Stimulated activated CD8-positive, alpha-beta memory T cell treated with anti-CD3 and anti-CD28 coated beads, Interleukin-12 subunit alpha, Interleukin-12 subunit beta, amount 100 ng/mL, for 4 hours (primary cell): Measurements from ENCODE around the gene FGD5.
"Not testable (repeated sequence)": the region's sequence is repeated elsewhere in the genome, so short reads cannot be mapped to it uniquely, and the experiment has no call there.

ENCODE experiments used
- DNase-seq: peaks from one replicate; pipeline ENCODE4 v3.0.0-alpha.2; 2020; ENCODE audit warnings: low read depth

The FGD5 gene

DNA sequence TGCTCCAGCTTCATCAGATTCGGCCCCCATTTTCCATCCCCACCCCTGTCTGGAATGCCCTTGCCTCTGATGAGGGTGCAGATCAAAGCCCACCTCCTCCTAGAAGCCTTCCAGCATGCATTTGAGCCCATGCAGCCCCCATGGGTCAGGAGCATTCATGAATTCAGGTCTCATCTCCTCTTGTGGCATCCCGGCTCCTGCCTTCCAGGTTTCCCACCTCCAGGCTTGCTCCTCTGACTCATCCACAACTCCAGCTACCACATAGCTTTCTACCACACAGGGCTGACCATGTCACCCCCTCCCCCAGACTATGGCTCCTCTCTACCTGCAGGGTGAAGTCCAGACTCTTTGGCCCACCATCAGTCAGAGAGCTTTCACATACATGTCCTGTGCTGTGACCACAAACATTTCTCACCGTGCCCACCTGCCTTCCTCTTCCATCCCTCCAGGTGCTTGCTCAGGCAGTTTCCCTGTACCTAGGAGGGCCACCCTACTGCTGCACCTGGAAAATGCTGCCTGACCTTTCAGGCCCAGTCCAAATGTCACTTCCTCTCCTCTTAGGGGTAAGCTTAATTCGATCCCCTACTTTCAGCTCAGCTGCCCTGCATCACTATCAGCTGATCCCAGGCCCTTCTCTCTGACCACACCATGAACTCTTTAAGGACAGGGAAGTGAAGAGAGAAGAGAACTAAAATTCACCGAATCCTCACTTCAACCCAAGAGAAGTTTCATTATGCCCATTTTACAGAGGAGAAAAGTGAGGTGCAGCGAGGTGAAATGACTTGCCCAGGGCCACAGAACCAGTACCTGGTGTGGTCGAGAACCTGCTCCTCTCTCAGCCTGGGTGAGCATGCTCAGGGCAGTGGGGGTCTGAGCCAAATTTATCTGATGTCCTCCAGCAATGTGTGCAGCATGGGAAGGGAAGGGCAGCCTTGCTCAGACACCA lies 13.7 kb upstream of the FGD5 start:
- no peak for DNase-seq

DNA sequence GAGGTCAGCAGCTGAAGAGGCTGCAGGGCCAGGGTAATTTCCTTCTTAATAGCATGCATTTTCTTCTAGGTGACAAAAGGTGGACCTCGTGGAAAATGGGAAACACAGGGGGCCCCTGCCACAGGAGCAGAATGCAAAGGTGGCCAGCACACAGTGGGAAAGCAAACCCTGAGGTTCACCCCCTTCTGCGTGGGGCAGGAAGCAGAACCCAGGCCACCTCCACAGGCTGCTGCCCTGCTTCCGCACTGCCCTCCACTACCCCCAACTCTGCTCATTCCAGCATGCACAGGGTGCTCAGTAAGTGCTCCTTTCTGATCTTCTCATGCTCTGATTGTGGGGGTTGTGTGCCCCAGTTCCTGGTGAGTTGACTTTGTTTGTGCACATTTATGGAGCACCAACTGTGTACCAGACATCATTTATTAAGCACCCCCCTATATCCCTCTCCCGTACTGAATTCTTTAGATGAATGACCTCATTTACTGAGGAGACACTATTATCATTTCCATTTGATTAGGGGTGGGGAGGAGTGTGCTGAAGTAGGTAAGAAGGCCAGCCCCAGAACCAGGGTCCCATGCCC lies 12.7 kb upstream of the FGD5 start:
- no peak for DNase-seq

DNA sequence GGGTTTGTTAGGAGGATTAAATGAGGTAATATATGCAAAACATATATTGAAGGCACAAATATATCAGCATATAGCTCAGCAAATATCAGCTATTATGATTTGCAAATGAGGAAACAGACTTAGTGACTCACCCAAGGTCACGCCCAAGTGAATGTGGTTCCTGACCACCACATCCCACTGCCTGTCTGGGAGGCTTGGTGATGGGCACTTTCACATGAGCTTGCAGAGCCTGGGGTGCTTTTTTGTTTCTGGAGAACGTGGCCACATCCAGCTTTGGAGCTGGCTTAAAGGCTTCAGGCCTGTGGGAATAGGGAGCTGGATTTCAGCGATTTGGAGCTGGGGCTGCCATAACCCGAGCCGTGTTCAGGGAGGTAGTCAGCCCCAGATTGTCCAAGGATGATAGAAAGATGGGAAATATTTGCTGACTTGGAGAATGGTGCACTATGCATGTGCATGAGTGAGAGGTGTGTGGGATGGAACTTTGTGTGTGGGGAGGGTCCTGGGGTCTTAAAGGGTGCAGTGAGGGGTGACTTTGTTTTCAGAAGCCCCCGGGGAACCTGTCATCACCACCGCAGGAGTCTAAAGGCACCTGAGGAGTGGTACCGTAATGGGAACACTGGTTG lies 12.0 kb upstream of the FGD5 start:
- DNase-seq = no peak

DNA sequence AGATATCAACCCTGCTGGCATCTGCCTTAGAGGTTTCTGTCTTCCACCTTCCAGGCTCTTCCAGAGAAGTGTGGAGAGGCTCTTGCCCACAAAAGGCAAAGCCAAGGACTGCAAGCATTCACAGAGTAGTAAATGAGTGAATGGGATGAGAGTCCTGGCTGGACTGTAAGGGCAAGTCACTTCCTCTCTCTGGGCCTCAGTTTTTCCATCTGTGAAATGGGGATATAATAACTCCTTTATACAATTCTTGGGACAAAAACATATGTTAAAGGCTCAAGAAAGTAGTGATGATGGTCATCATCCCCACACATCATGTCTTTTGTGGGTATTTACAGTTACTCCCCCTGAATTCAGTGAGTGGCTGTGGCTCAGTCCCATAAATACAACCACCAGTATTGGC lies 10.7 kb upstream of the FGD5 start:
- DNase-seq = no peak

DNA sequence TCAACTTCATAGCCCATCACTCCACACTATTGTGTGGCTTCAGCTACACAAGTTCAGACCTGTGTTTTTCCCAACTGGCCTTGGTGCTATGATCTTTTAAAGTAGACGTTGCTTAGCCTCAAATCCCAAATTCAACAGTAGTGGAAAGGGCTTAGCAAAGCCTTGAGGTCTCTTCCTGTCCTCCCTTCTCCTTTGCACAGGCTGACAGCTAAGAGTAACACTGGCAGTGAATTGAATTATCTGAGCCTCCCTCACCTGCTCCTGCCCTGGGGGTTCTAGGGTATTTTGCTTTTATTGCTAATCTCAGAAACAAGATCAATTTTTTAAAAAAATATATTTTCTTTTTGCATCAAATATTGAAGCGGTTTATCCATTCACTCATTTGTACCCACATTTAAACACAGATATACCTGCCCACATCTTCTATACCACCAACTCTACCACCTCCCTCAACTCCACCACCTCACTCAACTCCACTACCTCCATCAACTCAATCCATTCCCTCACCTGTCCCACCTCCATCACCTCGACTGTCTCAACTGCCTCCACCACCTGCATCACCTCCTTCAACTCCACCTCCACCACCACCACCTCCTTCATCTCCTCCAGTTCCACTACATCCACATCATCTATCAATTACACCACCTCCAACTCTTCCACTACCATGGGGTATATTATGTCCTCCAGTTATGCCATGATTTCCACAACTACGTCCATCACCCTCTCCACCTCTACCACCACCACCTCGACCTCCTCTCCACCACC lies 10.1 kb upstream of the FGD5 start:
- no peak for DNase-seq

DNA sequence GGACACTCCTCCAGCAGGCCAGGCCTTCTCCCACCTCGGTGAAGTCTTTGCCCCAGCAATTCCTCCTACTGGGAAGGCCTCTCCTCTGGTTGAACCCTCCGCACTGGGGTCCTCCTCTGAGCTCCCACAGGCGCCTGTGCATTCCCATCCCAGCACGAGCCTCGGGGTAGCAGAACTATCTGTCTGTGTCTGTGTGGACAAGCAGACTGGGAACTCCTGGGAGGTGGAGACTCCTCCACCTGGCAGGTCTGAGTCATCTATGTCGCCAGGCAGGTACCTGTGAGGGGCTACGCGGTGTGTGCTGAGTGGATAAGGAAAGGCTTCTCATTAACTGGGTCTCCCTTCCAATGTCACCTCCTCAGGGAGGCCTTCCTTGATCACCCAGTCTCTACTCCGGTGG lies 9.2 kb upstream of the FGD5 start:
- not testable (repeated sequence) for DNase-seq

DNA sequence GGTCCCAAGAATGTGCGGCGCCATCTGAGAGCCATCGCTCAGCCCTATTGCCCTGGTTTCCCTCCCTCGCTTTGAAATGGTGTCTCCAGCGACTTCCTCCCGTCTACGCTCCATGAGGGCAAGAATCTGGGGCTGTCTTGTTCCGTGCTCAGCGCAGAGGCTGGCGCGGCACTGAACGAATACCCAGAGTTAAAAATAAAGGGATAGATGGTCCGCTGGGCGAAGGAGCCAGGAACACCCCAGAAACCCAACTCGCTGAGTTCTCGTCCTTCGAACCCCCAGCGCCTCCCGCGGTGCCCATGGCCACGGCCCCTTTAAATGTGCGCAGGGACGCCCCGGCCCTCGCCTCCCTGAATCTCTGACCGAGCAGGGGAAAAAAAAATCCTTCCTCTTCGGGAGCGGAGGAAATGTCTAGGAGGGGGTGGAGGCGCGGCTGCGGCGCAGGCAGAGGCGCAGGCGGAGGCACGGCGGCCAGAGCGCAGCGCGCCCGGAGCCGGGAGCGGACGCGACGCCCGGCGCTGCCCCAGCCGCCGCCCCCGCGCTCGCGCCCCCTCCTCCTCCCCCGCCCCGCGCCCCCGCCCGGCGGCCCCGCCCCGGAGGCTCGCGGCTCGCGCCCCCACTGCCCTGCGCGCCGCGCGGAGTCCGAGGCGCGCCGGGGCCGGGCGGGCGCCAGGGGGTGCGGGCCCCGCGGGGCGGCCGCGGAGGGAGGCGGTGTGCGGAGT lies 8.5 kb upstream of the FGD5 start:
- no peak for DNase-seq

DNA sequence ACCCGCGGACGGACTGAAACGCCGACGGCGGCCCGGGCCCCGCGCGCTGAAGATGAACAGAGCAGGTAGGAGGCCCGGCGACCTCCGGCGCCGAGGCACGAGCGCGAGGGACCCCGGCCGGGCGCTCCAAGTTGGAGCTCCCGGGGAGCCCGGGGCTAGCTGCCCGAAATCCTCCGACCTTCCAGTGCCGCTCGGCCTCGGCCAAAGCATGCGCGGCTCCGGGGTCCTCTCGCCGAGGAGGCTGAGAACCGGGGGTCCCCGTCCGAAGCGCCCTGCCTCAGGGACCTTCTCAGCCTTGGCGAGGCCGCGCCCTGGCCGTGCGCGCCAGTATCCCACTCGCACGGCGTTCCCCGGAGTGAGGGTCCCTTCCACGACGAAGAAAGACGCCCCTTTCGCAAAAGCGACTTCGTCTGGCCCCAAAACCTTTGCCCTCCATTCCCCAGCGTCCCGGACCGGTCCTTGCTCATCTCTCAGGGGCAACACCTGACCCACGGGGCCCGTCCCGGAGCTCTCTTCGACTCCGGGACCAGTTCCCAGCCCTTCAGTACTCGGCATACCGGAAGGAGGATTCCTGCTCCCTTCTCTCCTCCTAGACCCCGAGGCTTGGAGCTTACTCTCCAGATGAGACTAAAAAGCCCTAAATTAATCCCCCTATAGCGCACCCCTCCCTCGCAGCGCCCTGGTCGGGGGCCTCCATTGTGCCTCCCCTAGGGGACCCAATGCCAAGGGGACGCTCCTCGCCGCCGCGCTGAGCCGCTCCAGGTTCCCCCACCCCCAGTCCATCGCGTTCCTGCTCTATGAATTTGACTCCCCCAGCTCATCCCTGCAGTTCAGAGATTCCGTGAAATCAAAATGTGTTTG lies 7.7 kb upstream of the FGD5 start:
- no peak for DNase-seq

DNA sequence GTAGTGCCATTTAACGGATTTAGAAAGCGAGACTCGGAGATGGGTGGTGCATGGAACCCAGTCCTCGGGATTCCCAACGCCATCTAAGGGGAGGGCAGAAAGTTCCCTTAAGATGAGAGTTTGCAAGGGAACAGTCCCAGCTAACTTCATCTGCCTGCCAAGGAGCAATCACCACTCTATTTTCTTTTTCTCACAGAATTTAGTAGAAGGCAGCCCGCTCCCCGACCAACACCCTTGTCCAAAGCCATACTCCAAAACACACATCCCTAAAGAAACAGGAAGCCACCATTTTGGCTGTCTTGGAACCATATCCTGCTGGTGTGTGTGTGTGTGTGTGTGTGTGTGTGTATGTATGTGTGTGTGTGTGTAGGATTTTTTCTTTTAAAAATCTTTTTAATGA lies 7.1 kb upstream of the FGD5 start:
- no peak for DNase-seq

DNA sequence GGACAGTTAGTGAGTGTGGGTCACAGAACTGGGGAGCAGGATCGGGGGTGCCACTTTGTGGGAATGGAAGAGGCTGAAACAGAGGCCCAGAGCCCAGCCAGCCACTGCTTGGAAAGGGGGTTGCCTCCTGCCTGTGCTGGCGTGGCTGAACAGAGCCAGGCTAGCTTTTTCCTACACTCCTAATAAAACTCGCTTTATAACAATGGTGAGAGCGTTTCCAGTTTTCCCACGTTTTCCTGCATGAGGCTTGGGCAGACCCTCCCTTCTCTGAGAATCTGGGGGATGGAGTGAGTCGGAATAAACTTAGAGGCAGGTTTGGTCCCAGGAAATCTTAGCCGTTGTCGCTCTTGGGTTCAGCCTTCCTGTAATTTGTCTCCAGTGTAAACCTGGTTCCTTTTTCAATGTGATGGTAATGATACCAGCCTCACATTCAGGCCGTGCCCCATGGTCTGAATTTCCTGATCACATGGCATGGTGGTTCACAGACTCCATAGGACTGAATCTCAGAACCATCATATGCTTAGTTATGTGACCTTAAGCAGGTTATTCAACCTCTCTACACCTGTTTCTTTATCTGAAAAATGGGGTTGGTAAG lies 6.5 kb upstream of the FGD5 start:
- DNase-seq = no peak

DNA sequence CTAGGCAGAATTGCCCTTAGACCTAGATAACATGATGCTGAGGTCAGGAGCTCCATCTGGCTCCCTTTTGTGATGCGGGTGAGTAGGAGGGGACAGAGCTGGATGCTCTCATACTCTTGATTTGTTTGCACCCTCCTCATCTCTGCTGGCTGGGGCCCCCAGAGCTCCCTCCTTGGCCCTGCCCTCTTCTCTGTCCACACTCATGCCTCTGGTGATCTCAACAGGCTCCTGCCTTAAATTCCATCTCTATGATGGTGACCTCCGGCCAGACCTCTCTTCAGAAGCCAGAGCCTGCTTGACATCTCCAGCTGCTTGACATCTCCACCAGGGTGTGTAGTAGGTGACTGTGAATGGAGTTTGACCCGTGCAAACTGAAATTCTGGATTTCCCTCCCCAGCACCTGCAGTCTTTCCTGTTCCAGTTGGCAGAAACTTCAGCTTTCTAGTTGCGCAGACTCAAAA lies 4.3 kb upstream of the FGD5 start:
- no peak for DNase-seq

DNA sequence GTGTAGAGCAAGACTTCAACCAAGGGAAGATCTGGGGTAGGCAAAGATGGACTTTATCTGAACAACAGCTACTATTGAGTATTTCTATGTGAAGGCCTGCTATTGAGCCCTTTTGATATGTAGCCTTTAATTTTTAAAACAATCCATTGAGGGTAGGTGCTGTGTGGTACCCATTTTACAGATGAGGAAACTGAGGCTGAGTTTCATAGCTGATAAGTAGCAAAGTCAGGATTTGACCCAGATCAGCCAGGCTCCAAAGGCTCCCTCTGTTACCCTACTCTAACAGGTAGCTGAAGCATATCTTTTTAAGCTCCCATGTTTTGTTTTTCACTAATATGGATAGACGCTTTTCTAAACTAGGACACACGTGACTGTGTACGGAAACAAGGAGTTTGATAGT lies 2.4 kb upstream of the FGD5 start:
- DNase-seq = no peak

DNA sequence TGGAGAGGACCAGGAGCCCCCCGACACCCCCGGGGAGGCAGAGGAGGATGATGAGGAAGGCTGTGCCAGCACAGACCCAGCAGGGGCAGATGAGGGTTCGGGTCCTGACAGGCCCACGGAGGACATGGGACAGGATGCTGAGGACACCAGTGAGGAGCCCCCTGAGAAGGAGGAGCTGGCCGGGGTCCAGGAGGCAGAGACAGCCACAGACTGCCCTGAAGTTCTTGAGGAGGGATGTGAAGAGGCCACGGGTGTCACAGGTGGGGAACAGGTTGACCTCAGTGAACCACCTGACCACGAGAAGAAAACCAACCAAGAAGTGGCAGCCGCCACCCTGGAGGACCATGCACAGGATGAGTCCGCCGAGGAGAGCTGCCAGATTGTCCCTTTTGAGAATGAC lies 909 bp downstream of the FGD5 start:
- no peak for DNase-seq

DNA sequence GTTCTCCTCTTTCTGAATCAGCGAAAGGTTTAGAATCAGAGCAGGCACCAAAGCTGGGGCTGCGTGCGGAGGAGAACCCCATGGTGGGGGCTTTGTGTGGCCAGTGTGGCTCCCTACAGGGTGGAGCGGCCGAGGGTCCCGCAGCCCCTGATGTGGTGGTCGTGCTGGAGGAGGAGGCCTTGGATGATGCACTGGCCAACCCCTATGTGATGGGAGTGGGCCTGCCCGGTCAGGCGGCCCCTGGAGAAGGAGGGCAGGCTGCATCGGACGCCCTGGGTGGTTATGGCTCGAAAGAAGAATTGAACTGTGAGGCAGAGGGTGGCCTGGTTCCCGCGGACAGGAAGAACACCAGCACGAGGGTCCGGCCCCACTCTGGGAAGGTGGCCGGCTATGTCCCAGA lies 1.4 kb downstream of the FGD5 start:
- no peak for DNase-seq

DNA sequence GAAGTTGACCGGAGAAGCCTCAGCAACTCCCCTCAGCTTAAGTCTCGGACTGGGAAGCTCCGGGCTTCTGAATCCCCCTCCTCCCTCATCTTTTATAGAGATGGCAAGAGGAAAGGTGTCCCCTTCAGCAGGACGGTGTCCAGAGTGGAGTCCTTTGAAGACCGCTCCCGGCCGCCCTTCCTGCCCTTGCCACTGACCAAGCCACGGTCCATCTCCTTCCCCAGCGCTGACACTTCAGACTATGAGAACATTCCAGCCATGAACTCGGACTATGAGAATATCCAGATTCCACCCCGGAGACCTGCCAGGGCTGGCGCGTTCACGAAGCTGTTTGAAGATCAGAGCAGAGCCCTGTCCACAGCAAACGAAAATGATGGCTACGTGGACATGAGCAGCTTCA lies 2.4 kb downstream of the FGD5 start:
- no peak for DNase-seq

DNA sequence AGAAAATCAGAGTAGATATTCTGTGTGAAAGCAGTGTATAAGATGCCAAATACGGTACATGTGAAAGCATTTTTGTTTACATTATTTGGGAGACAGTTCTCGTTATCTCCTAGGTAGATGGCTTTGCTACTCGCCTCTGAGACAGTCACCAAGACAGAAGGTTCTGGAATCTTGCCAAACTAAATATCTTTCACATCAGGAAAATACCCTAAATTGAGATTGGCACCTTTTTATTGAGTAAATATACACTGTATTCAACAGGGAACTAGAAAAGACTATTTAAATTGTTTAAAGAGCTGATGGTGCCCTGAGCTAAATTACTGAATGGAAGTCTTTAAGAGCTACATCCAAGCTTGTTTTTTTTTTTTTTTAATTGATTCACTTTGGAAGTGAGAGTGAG lies 3.4 kb downstream of the FGD5 start:
- DNase-seq = no peak

DNA sequence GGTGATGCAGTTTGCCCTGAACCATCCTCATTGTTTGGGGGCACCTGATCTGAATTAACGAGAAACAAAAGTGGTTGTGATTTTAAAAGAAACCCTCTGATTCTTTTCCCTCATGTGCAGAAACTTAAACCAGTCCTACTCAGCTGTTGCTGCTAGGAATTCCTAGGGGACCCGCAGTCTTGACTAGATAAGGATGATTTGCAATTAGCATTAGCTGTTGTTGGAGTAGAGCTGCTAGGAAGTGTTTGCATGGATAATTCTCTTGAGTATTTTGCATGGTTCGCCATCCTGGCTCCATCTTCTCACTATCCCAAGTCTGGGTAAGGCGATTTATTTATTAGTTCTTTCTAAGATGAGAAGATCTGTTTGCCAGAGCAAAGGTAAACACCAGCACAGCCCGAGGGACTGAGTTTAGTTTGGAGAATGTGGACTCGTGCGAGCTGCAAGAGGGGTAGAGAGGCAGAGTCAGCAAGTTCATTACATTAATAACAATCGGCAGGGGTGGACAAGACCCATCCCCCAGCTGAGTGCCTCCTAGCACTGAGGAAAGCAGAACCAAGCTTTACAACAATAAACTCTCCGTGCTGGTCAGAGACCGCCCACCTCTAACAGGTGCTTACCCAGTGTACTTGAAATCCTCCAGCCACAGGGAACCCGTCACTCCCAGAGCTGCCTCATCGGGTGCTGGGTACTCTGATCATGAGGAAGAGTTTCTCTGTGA lies 4.1 kb downstream of the FGD5 start:
- no peak for DNase-seq

DNA sequence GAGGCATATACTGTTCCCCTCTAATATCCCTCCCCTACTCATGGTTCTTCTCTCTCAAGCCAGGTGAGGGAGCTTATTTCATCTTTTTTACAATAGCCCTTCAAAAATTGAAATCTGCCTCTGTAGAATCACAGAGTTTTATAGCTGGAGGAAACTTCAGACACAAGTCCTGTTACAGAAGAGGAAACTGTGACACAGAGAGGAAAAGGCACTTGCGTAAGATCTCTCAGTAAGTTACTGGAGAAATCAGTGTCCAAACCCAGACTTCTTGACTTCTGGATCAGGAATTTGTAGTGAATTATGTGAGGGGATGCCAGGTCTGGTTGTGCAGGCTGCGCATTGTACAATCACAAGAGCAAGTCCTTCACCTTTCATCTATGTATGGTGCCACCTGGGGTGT lies 4.6 kb downstream of the FGD5 start:
- DNase-seq = no peak

DNA sequence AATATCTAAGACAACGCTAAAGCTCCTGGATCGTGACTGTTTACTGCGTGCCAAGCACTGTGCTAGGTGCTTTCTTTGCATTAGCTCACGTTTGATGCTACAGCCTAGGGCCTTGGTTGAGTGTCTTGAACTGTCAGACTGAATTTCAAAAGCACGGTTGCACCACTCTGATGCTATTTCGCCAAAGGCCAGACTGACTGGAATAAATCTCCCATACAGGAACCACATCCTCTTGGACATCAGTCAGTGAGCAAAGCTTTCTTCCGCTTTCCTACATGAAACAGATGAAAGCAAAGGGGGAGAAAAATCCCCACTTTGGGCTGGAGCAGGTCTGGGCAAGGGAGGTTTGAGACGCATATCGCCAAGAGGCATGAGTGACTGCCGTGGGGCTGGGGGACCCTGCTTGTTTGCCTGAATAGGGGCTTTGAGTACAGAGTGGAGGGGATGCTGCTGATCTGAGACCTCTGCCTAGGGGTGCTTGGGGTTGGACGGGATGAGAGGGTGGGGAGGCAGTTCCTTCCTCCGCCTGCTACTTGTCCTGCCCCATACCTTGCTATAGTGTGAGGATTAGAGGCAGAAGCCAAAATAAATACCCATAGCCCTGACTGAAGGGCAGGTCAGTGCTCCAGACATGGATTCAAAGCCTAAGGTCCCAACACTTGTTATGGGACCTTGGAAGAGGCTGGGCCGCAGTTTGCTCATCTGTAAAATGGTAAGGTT lies 5.3 kb downstream of the FGD5 start:
- no peak for DNase-seq
